A549 treated with AZD9567 at 1 μM for 4 hours (cell line): ENCODE data around the gene TNF. TPM values are rescaled to one million over a fixed set of nuclear protein-coding genes. Genes with fewer than 3 reads are reported as not detected.

Source experiments
- total RNA-seq: library from RNA; stranded (reverse); fragments of 200-300 nt; extraction: Qiagen RNA extraction; gene quantifications from 5 replicates; pipeline ENCODE4 v1.2.3, GENCODE V29; 2022; ENCODE audit not compliant: insufficient read depth

Gene TNF
- total RNA-seq, result 0.09 to 0.10 TPM (median 0.10 TPM) in 3 of 5 replicates, not detected in the others

GRCh38 chr6:31575335-31575901 lies at the start of gene TNF:
Gene TNF (plus strand): TSS chr6:31575565. CDS start chr6:31575742, 177 bp downstream.

GRCh38 chr6:31528821-31529328 lies 46.5 kb upstream of the TNF start, which contains the start of gene MCCD1:
Gene MCCD1 (plus strand): TSS chr6:31528962. CDS start chr6:31529015, 53 bp downstream.

DNA sequence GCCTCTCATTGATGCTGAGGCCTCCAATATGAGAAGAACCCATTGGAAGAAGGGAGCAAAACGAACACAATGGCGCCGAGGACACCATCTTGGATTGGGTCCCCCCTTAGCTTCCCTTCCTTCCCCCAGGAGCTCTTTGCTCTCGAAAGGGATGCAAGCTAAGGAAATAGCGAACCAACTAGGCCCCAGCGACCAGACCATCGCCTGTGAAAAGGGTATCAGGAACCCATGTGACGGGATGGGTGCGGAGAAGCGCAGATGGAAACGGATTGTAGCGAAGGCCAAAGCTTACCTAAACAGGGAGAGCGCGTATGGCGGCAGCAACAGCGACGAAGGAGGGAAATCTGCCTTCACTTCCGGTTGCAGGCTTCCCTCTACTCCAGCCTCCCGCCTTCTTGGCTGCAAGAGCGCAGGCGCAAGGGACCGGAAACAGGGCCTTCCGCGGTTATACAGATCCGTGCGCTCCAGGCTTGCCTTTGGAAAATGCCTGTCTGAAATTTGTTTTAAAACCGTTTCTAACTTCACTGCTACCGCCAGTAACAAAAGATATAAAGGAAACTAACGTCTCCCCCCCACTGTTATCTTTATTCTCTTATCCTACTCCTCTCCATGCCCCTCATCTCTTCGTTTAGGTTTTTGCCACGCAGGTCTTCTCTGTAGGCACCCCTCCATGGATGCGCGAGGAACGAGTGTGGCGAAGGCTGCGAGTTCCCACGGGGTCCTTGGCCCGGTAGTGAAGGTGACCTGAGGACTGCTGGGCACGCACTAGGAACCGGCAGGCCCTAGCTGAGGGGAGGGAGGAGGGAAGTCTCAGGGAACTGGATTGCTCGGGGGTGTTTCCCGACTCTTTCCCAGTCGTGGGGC lies 33.5 kb upstream of the TNF start, which contains the start of gene DDX39B:
DDX39B (minus strand) TSS at position 346 of the 864 bp plus-strand sequence. CDS start 1,471 bp downstream, outside the sequence.

GRCh38 chr6:31546339-31546957 lies 28.9 kb upstream of the TNF start, which contains the start of gene ATP6V1G2:
Gene ATP6V1G2 (minus strand): TSS chr6:31546608. CDS start chr6:31546559, 49 bp downstream.

GRCh38 chr6:31546958-31547726 lies 28.2 kb upstream of the TNF start, which contains the start of gene NFKBIL1:
Gene NFKBIL1 (plus strand): TSS chr6:31547608. CDS start chr6:31547695, 87 bp downstream.

GRCh38 chr6:31572041-31572911 lies 3.1 kb upstream of the TNF start, which contains the start of gene LTA:
Gene LTA (plus strand): TSS chr6:31572289. CDS start chr6:31572743, 454 bp downstream.

GRCh38 chr6:31582230-31582643 lies 6.9 kb downstream of the TNF start, which contains the start of gene LTB:
Gene LTB (minus strand): TSS chr6:31582424. CDS start chr6:31582417, 7 bp downstream.

GRCh38 chr6:31586008-31586407 lies 10.6 kb downstream of the TNF start, which contains the start of gene LST1:
Gene LST1 (plus strand): TSS chr6:31586277. CDS start chr6:31587300, 1,023 bp downstream.

DNA sequence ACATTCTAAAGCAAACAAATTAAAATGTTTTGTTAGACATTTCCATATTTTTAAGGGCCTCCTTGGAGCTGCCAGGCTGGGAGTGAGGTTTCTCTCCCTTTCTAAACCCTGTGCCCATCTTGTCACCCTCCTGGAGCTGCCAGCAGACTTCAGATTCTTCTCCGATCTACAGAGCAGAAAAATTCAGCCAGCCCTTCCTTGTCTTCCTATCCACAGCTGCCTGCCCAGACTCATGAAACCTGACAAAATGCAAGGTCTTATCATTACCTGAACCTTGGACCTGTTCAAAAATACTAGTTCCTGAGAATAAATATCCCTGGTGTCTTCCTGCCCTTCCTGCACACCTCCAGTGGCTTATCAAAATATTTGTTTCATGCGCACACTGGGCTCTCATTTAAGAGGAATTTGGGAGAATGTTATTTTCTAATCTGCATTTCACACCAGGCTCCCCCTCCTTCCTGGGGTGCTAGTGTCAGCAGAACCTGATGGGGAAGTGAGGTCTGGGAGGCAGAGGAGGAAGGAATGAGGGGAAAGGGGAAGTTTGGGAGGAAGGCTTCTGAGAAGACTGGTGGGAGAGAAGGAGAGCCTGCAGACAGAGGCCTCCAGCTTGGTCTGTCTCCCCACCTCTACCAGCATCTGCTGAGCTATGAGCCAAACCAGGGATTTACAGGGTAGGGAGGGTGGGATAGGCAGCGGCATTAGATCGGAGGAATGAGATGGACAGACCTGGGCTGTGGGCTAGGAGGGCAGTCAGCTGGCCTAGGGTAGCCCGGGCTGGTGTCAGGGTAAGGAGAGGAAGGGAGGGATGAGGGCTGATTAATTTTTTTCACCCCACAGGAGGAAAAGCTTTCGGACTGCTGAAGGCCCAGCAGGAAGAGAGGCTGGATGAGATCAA lies 39.6 kb downstream of the TNF start, which contains the start of gene AIF1:
AIF1 (plus strand) TSS at position 551 of the 895 bp plus-strand sequence; CDS start at position 647, 96 bp downstream.

DNA sequence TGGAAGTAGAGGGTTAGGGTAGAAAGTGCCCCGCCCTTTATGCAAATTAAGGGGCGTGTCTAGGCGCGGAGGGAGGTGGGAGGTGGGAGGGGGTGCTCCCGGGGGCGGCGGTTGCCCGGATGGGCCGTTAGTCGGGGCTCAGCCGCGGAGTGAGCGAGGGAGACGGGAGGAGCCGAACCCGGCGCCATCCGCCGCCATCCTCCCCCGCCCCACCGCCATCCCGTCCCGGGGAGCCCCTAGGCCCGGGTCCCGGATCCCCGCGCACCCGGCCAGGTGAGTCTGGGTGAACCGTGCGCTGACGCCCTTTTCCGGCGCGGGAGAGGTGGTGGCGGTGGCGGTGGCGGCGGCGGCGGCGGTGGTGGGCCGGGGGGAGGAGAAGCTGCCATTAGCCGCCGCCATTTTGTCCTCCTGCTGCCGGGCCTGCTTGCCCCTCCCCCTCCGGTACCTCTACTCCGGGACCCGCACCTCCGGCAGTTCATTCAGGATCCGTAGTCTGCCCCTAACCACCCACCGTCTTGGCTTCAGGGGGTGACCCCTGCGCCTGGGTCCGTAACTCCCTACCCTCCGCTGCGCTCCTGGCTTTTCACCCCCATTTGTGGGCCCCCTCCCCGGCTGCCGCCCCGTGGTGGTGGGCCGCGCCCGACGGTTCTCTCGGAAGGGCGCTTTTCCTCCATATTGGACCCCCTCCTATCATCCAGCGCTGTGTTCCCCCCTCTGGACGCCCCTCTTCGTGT lies 45.4 kb downstream of the TNF start, which contains the start of gene PRRC2A:
PRRC2A (plus strand) TSS at position 130 of the 734 bp plus-strand sequence. CDS start 2,075 bp downstream, outside the sequence.

Other genes starting within 250 kb of the TNF start
- gene HLA-B, start 218.4 kb upstream of the TNF start, total RNA-seq, result 26.6 to 30.8 TPM (median 28.4 TPM) in 5 replicates
- 30.4 to 38.8 TPM (median 31.3 TPM) in 5 replicates for gene MICA, start 172.0 kb upstream of the TNF start, total RNA-seq
- 6.3 to 10.0 TPM (median 7.2 TPM) in 5 replicates for gene MICB, start 77.4 kb upstream of the TNF start, total RNA-seq
- not detected in 5 replicates for gene MCCD1, start 46.6 kb upstream of the TNF start, total RNA-seq
- 335 to 403 TPM (median 384 TPM) in 5 replicates for gene DDX39B, start 33.6 kb upstream of the TNF start, total RNA-seq
- gene ATP6V1G2, start 29.0 kb upstream of the TNF start, total RNA-seq, result 0.43 to 0.72 TPM (median 0.55 TPM) in 4 of 5 replicates, not detected in the other
- 10.5 to 15.8 TPM (median 11.3 TPM) in 5 replicates for gene NFKBIL1, start 28.0 kb upstream of the TNF start, total RNA-seq
- 0.07 to 0.21 TPM (median 0.08 TPM) in 3 of 5 replicates, not detected in the others for gene LTA, start 3.3 kb upstream of the TNF start, total RNA-seq
- gene LTB, start 6.9 kb downstream of the TNF start, total RNA-seq, result 0.28 to 0.37 TPM (median 0.33 TPM) in 4 of 5 replicates, not detected in the other
- 0.36 to 0.58 TPM (median 0.39 TPM) in 3 of 5 replicates, not detected in the others for gene LST1, start 10.7 kb downstream of the TNF start, total RNA-seq
- not detected in 5 replicates for gene NCR3, start 17.4 kb downstream of the TNF start, total RNA-seq
- gene AIF1, start 39.7 kb downstream of the TNF start, total RNA-seq, result not detected in 5 replicates
- 51.3 to 92.7 TPM (median 87.1 TPM) in 5 replicates for gene PRRC2A, start 45.1 kb downstream of the TNF start, total RNA-seq
- gene BAG6, start 77.1 kb downstream of the TNF start, total RNA-seq, result 106 to 149 TPM (median 137 TPM) in 5 replicates
- 3.0 to 6.4 TPM (median 3.4 TPM) in 5 replicates for gene APOM, start 80.3 kb downstream of the TNF start, total RNA-seq
- 11.3 to 12.5 TPM (median 11.8 TPM) in 5 replicates for gene C6orf47, start 85.2 kb downstream of the TNF start, total RNA-seq
- gene GPANK1, start 89.4 kb downstream of the TNF start, total RNA-seq, result 8.7 to 11.6 TPM (median 10.2 TPM) in 5 replicates
- 167 to 183 TPM (median 175 TPM) in 5 replicates for gene CSNK2B, start 90.5 kb downstream of the TNF start, total RNA-seq
- 4.5 to 5.2 TPM (median 5.0 TPM) in 4 of 5 replicates, not detected in the other for gene LY6G5B, start 94.4 kb downstream of the TNF start, total RNA-seq
- 0.87 to 3.8 TPM (median 1.6 TPM) in 5 replicates for gene LY6G5C, start 105.5 kb downstream of the TNF start, total RNA-seq
- gene ABHD16A, start 127.8 kb downstream of the TNF start, total RNA-seq, result 13.9 to 20.0 TPM (median 18.3 TPM) in 5 replicates
- not detected in 5 replicates for gene LY6G6F, start 131.3 kb downstream of the TNF start, total RNA-seq
- not detected in 5 replicates for gene LY6G6D, start 139.8 kb downstream of the TNF start, total RNA-seq
- 0.09 to 0.12 TPM (median 0.10 TPM) in 3 of 5 replicates, not detected in the others for gene LY6G6C, start 146.2 kb downstream of the TNF start, total RNA-seq
- gene MPIG6B, start 147.8 kb downstream of the TNF start, total RNA-seq, result 0.07 TPM in 1 of 5 replicates, not detected in the others
- gene DDAH2, start 153.7 kb downstream of the TNF start, total RNA-seq, result 18.1 to 32.1 TPM (median 29.3 TPM) in 5 replicates
- gene CLIC1, start 161.0 kb downstream of the TNF start, total RNA-seq, result 451 to 493 TPM (median 458 TPM) in 5 replicates
- gene MSH5, start 164.4 kb downstream of the TNF start, total RNA-seq, result 5.2 to 15.2 TPM (median 14.0 TPM) in 5 replicates
- 3.0 to 4.6 TPM (median 3.9 TPM) in 4 of 5 replicates, not detected in the other for gene SAPCD1, start 187.1 kb downstream of the TNF start, total RNA-seq
- 1.6 to 4.5 TPM (median 1.8 TPM) in 5 replicates for gene VWA7, start 201.8 kb downstream of the TNF start, total RNA-seq
- 46.5 to 58.0 TPM (median 53.6 TPM) in 5 replicates for gene VARS1, start 220.2 kb downstream of the TNF start, total RNA-seq
- 42.7 to 60.2 TPM (median 57.9 TPM) in 5 replicates for gene LSM2, start 231.4 kb downstream of the TNF start, total RNA-seq
- 0.97 to 1.8 TPM (median 1.1 TPM) in 5 replicates for gene HSPA1L, start 239.7 kb downstream of the TNF start, total RNA-seq
- 189 to 295 TPM (median 214 TPM) in 5 replicates for gene HSPA1A, start 240.0 kb downstream of the TNF start, total RNA-seq